Bronchial epithelial cell (primary cell): ENCODE results near the gene CCDC3. TPM values are rescaled to one million over a fixed set of nuclear protein-coding genes. Genes with fewer than 3 reads are reported as not detected.
A peak's percentile ranks its signal among the peaks of the same experiment; 100 is the strongest.

ENCODE experiments used
- DNase-seq: peaks from one replicate; pipeline ENCODE4 v3.0.0-alpha.2; 2010; ENCODE audit warnings: low read depth
- FAIRE-seq: peaks from 2 replicates; lab custom pipeline; 2011; peaks lifted over from hg19 to GRCh38; lab: Jason Lieb, UNC
- H3K27me3 ChIP-seq: 2 replicates; pipeline ENCODE4 v1.5.1; 2011; ENCODE audit warnings: low read length; ENCODE audit not compliant: control insufficient read depth, insufficient read depth
- H3K36me3 ChIP-seq: 2 replicates; pipeline ENCODE4 v1.5.1; 2011; ENCODE audit warnings: low read length; ENCODE audit not compliant: control insufficient read depth, insufficient read depth
- H3K4me3 ChIP-seq: 2 replicates; pipeline ENCODE4 v1.5.1; 2011; ENCODE audit warnings: mild to moderate bottlenecking, low read depth, low read length, control low read depth
- CTCF ChIP-seq: IDR thresholded peaks from 2 replicates; pipeline ENCODE4 v1.5.1; 2011; ENCODE audit warnings: mild to moderate bottlenecking, moderate library complexity, low read length, control low read depth, inconsistent platforms; ENCODE audit not compliant: insufficient read depth, severe bottlenecking
- total RNA-seq: library from RNA; depleted of rRNA; stranded (reverse); fragments of >200 nt; gene quantifications from 2 replicates; pipeline ENCODE4 v1.2.1, GENCODE V29; 2014

Gene CCDC3
- total RNA-seq, 1 donor from 2014 or later: 1.8 TPM

- no peak for DNase-seq
- no peak for TF ChIP-seq CTCF
- Histone ChIP-seq H3K4me3 (no peak overlapping the region), H3K27me3 (no peaks in the 10 kb centered on the region), H3K36me3 (no peaks in the 10 kb centered on the region)
- FAIRE-seq: no peak
Observed at GRCh38 chr10:13026873-13027272, 25.4 kb upstream of the CCDC3 start.

- no peak for TF ChIP-seq CTCF
- Histone ChIP-seq H3K4me3 (no peak overlapping the region), H3K27me3 (no peaks in the 10 kb centered on the region), H3K36me3 (no peaks in the 10 kb centered on the region)
- DNase-seq: no peak
- FAIRE-seq: no peak
Observed at GRCh38 chr10:13023754-13024153, 22.2 kb upstream of the CCDC3 start.

GRCh38 chr10:13019280-13019679, 17.8 kb upstream of the CCDC3 start:
- H3K4me3 ChIP-seq: no peak overlapping the region
- no peak for TF ChIP-seq CTCF
- H3K27me3 ChIP-seq: no peaks in the 10 kb centered on the region
- DNase-seq (no peak), FAIRE-seq (no peak)
- no peaks in the 10 kb centered on the region for H3K36me3 ChIP-seq

- Histone ChIP-seq H3K36me3 (no peaks in the 10 kb centered on the region), H3K27me3 (no peaks in the 10 kb centered on the region), H3K4me3 (no peak overlapping the region)
- DNase-seq: peak; percentile 41
- no peak for FAIRE-seq
- TF ChIP-seq CTCF: no peak
Observed at GRCh38 chr10:13018171-13018570, 16.7 kb upstream of the CCDC3 start.

GRCh38 chr10:13016886-13017285, 15.4 kb upstream of the CCDC3 start:
- DNase-seq (no peak), FAIRE-seq (no peak)
- no peak overlapping the region for H3K4me3 ChIP-seq
- no peaks in the 10 kb centered on the region for H3K27me3 ChIP-seq
- no peaks in the 10 kb centered on the region for H3K36me3 ChIP-seq
- no peak for TF ChIP-seq CTCF

- no peaks in the 10 kb centered on the region for H3K27me3 ChIP-seq
- H3K4me3 ChIP-seq: no peak overlapping the region
- FAIRE-seq (no peak), DNase-seq (no peak)
- no peak for TF ChIP-seq CTCF
- no peaks in the 10 kb centered on the region for H3K36me3 ChIP-seq
Observed at GRCh38 chr10:13016426-13016825, 14.9 kb upstream of the CCDC3 start.
